Gastroesophageal sphincter (tissue), 4 donors: ENCODE results near the gene IL1RAP. TPM values are rescaled to one million over a fixed set of nuclear protein-coding genes. Genes with fewer than 3 reads are reported as not detected.

Experiments
- ATAC-seq: fragments of 150-250 bp; one replicate; pipeline ENCODE4 v1.9.1; 2016; ENCODE audit warnings: mild to moderate bottlenecking, moderate library complexity
- H3K27ac ChIP-seq, 4 donors: fragments of 200-600 bp; sonication (generic) in 3 of 4; 1 replicate in 3 of 4; 2 replicates in 1 of 4; pipeline ENCODE4 v1.5.1; 2016 to 2019
- H3K27me3 ChIP-seq: fragments of 200-600 bp; sonication (generic); one replicate; pipeline ENCODE4 v1.5.1; 2019
- H3K36me3 ChIP-seq, 2 donors: fragments of 200-600 bp; sonication (generic); one replicate each; pipeline ENCODE4 v1.5.1; 2019; ENCODE audit warnings: control low read depth in 1 of 2
- H3K4me1 ChIP-seq, 3 donors: fragments of 200-600 bp; sonication (generic); 1 replicate in 2 of 3; 2 replicates in 1 of 3; pipeline ENCODE4 v1.5.1; 2016 to 2019; ENCODE audit warnings: control low read depth in 2 of 3
- H3K4me3 ChIP-seq, 2 donors: fragments of 200-600 bp; sonication (generic); one replicate each; pipeline ENCODE4 v1.5.1; 2019; ENCODE audit warnings: mild to moderate bottlenecking in 1 of 2, moderate library complexity in 1 of 2
- H3K9me3 ChIP-seq, 3 donors: fragments of 200-600 bp; sonication (generic); one replicate each; pipeline ENCODE4 v1.5.1; 2017 to 2019; ENCODE audit warnings: control low read depth in 2 of 3
- EP300 ChIP-seq: sonication (generic); formaldehyde crosslinking; IDR thresholded peaks from one replicate; pipeline ENCODE4 v1.6.1; 2017; ENCODE audit warnings: antibody characterized with exemption, mild to moderate bottlenecking
- POLR2A ChIP-seq, 2 donors: fragments of 450-650 bp; IDR thresholded peaks; one replicate each; pipeline ENCODE4 v1.6.1; 2017; ENCODE audit warnings: antibody characterized with exemption in 2 of 2, mild to moderate bottlenecking in 2 of 2, moderate library complexity in 1 of 2
- POLR2AphosphoS5 ChIP-seq: sonication (generic); formaldehyde crosslinking; IDR thresholded peaks from one replicate; pipeline ENCODE4 v1.6.1; 2017; ENCODE audit warnings: antibody characterized with exemption
- whole genome bisulfite sequencing, 2 donors: methylation state at CpG; one replicate each; pipeline ENCODE4 v1.1.5; 2018; ENCODE audit warnings: low coverage in 1 of 2; 5-methylcytosine and 5-hydroxymethylcytosine counted together
- total RNA-seq, 4 donors: library from RNA; depleted of rRNA; stranded (reverse); fragments of >200 nt; gene quantifications; one replicate each; pipeline ENCODE4 v1.1.0, GENCODE V29; 2016
- TF ChIP-seq, protein P1 (sequence below), 4 experiments: fragments of 200-600 bp in 2 of 4; fragments of 450-650 bp in 2 of 4; sonication (generic) in 1 of 4; IDR thresholded peaks; one replicate each; pipeline ENCODE4 v1.5.1; 2017 to 2019; ENCODE audit warnings: antibody characterized with exemption in 4 of 4, mild to moderate bottlenecking in 2 of 4, moderate library complexity in 2 of 4

The IL1RAP gene
- total RNA-seq, 4 donors from 2014 or later, result 3.2 to 11.0 (median 5.0) TPM

DNA sequence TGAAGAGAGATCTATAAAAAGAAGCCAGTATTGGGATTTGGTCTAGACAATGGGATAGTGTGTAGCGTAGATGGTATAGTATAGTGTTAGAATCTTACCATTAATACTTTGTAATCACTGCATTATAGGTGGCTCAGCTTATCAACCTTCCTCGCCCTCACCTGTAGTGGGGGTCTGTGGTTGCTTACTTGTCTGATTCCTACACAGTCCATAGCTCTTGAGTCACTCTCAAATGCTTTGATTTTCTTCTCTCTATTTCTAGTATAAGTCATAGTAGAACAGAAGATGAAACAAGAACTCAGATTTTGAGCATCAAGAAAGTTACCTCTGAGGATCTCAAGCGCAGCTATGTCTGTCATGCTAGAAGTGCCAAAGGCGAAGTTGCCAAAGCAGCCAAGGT, 115.2 kb downstream of the IL1RAP start:
- ATAC-seq, result no peak
- H3K27ac ChIP-seq, result no peak overlapping the region
- 93 to 95% methylated on average over 2 to 4 of the region's 4 CpGs for WGBS, 2 donors

DNA sequence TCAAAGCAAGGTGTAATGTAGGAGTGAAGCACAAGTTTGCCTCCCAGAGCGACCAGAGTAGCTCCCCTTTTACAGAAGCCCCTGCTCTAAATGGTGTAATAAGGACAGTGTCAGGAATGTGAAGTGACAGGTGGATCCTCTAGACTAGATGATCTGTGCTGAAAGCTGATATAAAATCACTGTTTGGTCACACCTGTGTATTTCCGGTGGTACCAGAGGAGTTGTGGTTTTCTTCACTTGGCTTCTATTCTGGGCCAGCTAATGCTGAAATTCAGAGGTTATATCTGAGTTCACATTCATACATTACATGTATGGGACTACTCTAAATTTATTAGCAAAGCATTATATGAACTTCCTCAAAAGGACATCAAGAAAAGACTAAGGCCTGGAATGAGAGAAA, 117.4 kb downstream of the IL1RAP start:
- WGBS, 2 donors, result 85 to 96% methylated on average over 2 of the region's 2 CpGs
- no peak overlapping the region for H3K4me3 ChIP-seq
- no peak for TF ChIP-seq POLR2A (IDR thresholded peaks at IDR 0.05)
- TF ChIP-seq, protein P1, sequence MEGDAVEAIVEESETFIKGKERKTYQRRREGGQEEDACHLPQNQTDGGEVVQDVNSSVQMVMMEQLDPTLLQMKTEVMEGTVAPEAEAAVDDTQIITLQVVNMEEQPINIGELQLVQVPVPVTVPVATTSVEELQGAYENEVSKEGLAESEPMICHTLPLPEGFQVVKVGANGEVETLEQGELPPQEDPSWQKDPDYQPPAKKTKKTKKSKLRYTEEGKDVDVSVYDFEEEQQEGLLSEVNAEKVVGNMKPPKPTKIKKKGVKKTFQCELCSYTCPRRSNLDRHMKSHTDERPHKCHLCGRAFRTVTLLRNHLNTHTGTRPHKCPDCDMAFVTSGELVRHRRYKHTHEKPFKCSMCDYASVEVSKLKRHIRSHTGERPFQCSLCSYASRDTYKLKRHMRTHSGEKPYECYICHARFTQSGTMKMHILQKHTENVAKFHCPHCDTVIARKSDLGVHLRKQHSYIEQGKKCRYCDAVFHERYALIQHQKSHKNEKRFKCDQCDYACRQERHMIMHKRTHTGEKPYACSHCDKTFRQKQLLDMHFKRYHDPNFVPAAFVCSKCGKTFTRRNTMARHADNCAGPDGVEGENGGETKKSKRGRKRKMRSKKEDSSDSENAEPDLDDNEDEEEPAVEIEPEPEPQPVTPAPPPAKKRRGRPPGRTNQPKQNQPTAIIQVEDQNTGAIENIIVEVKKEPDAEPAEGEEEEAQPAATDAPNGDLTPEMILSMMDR (IDR thresholded peaks at IDR 0.05), result no peak
- no peak for TF ChIP-seq POLR2AphosphoS5
- no peak for TF ChIP-seq EP300

More for the DNA sequence above, 115.2 kb downstream of the IL1RAP start:
- TF ChIP-seq EP300 (no peak), POLR2A (IDR thresholded peaks at IDR 0.05) (no peak), POLR2AphosphoS5 (no peak)
- TF ChIP-seq, protein P1 (IDR thresholded peaks at IDR 0.05), result no peak
- Histone ChIP-seq H3K36me3 (peaks cover 0 to 6% of the 10 kb centered on the region in 2 donors), H3K4me3 (no peak overlapping the region), H3K4me1 (no peaks in the 10 kb centered on the region), H3K27me3 (no peaks in the 10 kb centered on the region), H3K9me3 (no peaks in the 10 kb centered on the region)

DNA sequence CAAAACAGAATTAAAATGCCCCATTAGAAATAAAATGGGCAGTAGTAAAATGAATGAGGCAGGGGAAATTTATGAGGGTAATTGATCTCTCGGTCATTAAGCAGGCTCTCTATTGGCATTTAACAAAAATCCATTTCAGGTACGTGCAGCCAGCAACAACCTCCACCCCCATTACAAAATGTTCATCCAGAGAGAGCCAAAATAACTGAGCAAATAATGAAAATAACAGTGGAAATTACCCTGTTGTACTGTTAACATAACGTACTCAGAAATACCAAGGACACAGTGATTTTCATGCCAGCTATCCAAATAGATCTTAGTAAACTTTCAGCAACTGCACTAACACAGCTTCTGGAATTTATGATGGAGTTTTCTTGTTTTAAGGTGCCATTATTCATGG, 127.7 kb downstream of the IL1RAP start:
- ATAC-seq, result no peak
- WGBS, 2 donors, result 85 to 96% methylated on average over 3 of the region's 3 CpGs
- no peak overlapping the region for H3K4me3 ChIP-seq
- no peak for TF ChIP-seq POLR2A (IDR thresholded peaks at IDR 0.05)
- no peak for TF ChIP-seq EP300
- TF ChIP-seq, protein P1 (IDR thresholded peaks at IDR 0.05), result no peak
- TF ChIP-seq POLR2AphosphoS5, result no peak
- H3K27me3 ChIP-seq, result no peaks in the 10 kb centered on the region
- H3K27ac ChIP-seq, result no peak overlapping the region
- no peaks in the 10 kb centered on the region for H3K36me3 ChIP-seq
- H3K9me3 ChIP-seq, result no peaks in the 10 kb centered on the region
- H3K4me1 ChIP-seq, result no peaks in the 10 kb centered on the region

More for the DNA sequence above, 117.4 kb downstream of the IL1RAP start:
- Histone ChIP-seq H3K36me3 (peaks cover 0 to 6% of the 10 kb centered on the region in 2 donors), H3K9me3 (no peaks in the 10 kb centered on the region), H3K27ac (no peak overlapping the region), H3K27me3 (no peaks in the 10 kb centered on the region), H3K4me1 (no peaks in the 10 kb centered on the region)
- no peak for ATAC-seq

DNA sequence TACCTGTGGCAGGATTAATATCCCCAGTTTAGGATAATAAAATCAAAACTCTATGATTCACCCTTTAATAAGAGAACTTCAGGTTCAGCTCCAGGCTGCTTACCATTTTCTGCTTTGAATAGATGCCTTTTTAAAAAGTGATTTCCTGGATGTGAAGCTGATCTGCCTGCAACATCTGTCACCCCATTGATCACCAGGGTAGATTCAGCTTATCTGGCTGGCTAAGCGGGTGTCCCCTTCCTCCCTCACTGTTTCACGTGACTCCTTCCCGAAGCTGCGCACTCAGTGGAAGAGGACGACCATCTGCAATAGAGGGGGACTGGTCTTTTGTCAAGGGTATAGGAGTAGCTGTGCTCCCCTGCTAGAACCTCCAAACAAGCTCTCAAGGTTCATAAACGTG, 128.1 kb downstream of the IL1RAP start:
- no peaks in the 10 kb centered on the region for H3K36me3 ChIP-seq
- no peaks in the 10 kb centered on the region for H3K27me3 ChIP-seq
- H3K9me3 ChIP-seq, result no peaks in the 10 kb centered on the region
- no peak overlapping the region for H3K27ac ChIP-seq
- no peak for ATAC-seq
- WGBS, 2 donors, result 80 to 92% methylated on average over 1 to 5 of the region's 6 CpGs
- H3K4me3 ChIP-seq, result no peak overlapping the region
- H3K4me1 ChIP-seq, result no peaks in the 10 kb centered on the region
- TF ChIP-seq POLR2A (IDR thresholded peaks at IDR 0.05) (no peak), POLR2AphosphoS5 (no peak), EP300 (no peak)
- TF ChIP-seq, protein P1 (IDR thresholded peaks at IDR 0.05), result no peak

DNA sequence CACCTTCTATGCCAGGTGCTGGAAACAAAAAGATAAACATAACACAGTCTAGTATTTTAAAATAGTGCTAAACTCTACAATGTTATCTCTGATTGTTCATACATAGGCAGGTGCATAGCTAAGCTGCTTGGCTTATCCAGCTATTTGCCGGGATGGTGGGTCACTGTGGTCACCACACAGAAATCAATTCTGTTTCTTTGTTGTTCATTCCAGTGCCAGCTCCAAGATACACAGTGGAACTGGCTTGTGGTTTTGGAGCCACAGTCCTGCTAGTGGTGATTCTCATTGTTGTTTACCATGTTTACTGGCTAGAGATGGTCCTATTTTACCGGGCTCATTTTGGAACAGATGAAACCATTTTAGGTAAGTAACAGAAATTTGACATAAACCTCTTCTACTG, 130.2 kb downstream of the IL1RAP start:
- Histone ChIP-seq H3K4me3 (no peak overlapping the region), H3K9me3 (no peaks in the 10 kb centered on the region), H3K4me1 (no peaks in the 10 kb centered on the region), H3K27ac (no peak overlapping the region), H3K27me3 (no peaks in the 10 kb centered on the region), H3K36me3 (peaks cover 0 to 5% of the 10 kb centered on the region in 2 donors)
- WGBS, 2 donors, result 59 to 86% methylated on average over 2 of the region's 2 CpGs
- ATAC-seq, result no peak
- no peak for TF ChIP-seq POLR2AphosphoS5
- TF ChIP-seq EP300, result no peak
- TF ChIP-seq, protein P1 (IDR thresholded peaks at IDR 0.05), result no peak
- no peak for TF ChIP-seq POLR2A (IDR thresholded peaks at IDR 0.05)
